ENCODE measurements around the gene FERMT1. TPM values are rescaled to one million over a fixed set of nuclear protein-coding genes. Genes with fewer than 3 reads are reported as not detected.

The FERMT1 gene
- total and polyA plus RNA-seq, 2 of the 4 experiments (the other 2 are of a cell fraction) = 1.8 to 2.3 TPM

GRCh38 chr20:6086868-6087267 lies 36.0 kb downstream of the FERMT1 start:
- no peak for ATAC-seq (ENCODE audit: low read depth)
- Histone ChIP-seq H3K27ac (ENCODE audit: insufficient read depth, low read length) (no peak overlapping the region), H2AK9ac (replicated peaks; ENCODE audit: low read depth, low read length, poor library complexity) (no peak overlapping the region), H3K9me3 (ENCODE audit: control insufficient read depth, insufficient read depth, low read length) (no peaks in the 10 kb centered on the region), H3K9ac (ENCODE audit: low read depth, low read length) (no peak overlapping the region), H2AK5ac (ENCODE audit: low read depth, low read length) (no peak overlapping the region), H2BK5ac (ENCODE audit: low read depth, low read length, poor library complexity, severe bottlenecking) (no peak overlapping the region), H3K4ac (ENCODE audit: low read depth, low read length) (no peak overlapping the region), H3K56ac (ENCODE audit: extremely low read depth, insufficient read depth, low read length) (no peak overlapping the region), H2BK15ac (ENCODE audit: low read depth, low read length) (no peak overlapping the region), H3K14ac (replicated peaks; ENCODE audit: low read depth, low read length) (no peak overlapping the region), H3K27me3 (ENCODE audit: control insufficient read depth, insufficient read depth, low read length) (no peaks in the 10 kb centered on the region), H3K4me1 (ENCODE audit: control insufficient read depth, insufficient read depth, low read length) (no peaks in the 10 kb centered on the region), H4K91ac (ENCODE audit: insufficient read depth, low read depth, low read length) (no peak overlapping the region), H3K4me2 (ENCODE audit: low read depth, low read length) (no peak overlapping the region), H3K23ac (ENCODE audit: low read depth, low read length) (no peak overlapping the region), H3K9me1 (ENCODE audit: insufficient read depth, low read length) (no peaks in the 10 kb centered on the region), H3K36me3 (ENCODE audit: control insufficient read depth, insufficient read depth, low read length) (no peaks in the 10 kb centered on the region), H2AFZ (replicated peaks; ENCODE audit: low read length, poor library complexity) (no peak overlapping the region), H2BK20ac (ENCODE audit: low read depth, low read length) (no peak overlapping the region), H4K5ac (ENCODE audit: low read depth, low read length) (no peak overlapping the region), H3K18ac (ENCODE audit: low read depth, low read length) (no peak overlapping the region), H3K4me3 (ENCODE audit: insufficient read depth, low read depth, low read length) (no peak overlapping the region), H4K20me1 (ENCODE audit: insufficient read depth, low read length) (no peaks in the 10 kb centered on the region), H3K79me1 (ENCODE audit: low read depth in 1 of 2, low read length in 2 of 2) (no peaks in the 10 kb centered on the region), H2BK120ac (ENCODE audit: low read depth, low read length) (no peak overlapping the region), H4K8ac (ENCODE audit: low read depth in 2 of 2, low read length in 2 of 2) (no peak overlapping the region)
- BruUV-seq (replicated peaks) = no TSS peak
- POLR2A ChIA-PET (ENCODE audit: unreplicated experiment) = no interaction called here
- no peak for DNase-seq
- CTCF ChIA-PET = no interaction called here
- intact Hi-C loops (cut with micrococcal nuclease) = no loop called here
- in situ Hi-C loops (cut with MboI; ENCODE audit: low sequenced_read_pairs) = no loop called here
- WGBS, 2 experiments (ENCODE audit: extremely low coverage in 2 of 2, insufficient read length in 1 of 2) = no CpG with 5 or more reads among the region's 2 CpGs
- TF ChIP-seq POLR2A (IDR thresholded peaks at IDR 0.05; ENCODE audit: low read depth, low read length) (no peak), RFX5 (IDR thresholded peaks at IDR 0.05; ENCODE audit: low read depth, low read length) (no peak), MAZ (IDR thresholded peaks at IDR 0.05; ENCODE audit: borderline replicate concordance, low read depth, low read length) (no peak), BHLHE40 (IDR thresholded peaks at IDR 0.05; ENCODE audit: low read depth, low read length) (no peak), RAD21 (IDR thresholded peaks at IDR 0.05; ENCODE audit: low read length) (no peak), RCOR1 (IDR thresholded peaks at IDR 0.05; ENCODE audit: insufficient replicate concordance, low read length) (no peak), MAFK (IDR thresholded peaks at IDR 0.05; ENCODE audit: low read depth, low read length) (no peak), SMC3 (IDR thresholded peaks at IDR 0.05; ENCODE audit: low read depth, low read length) (no peak), CTCF (conservative IDR thresholded peaks at IDR 0.05; ENCODE audit: low read depth, low read length) (no peak), NFE2L2 (IDR thresholded peaks at IDR 0.05; ENCODE audit: low read depth, low read length) (no peak), MXI1 (IDR thresholded peaks at IDR 0.05; ENCODE audit: borderline replicate concordance, low read depth, low read length) (no peak), FOS (IDR thresholded peaks at IDR 0.05; ENCODE audit: low read depth, low read length) (no peak), CEBPB (IDR thresholded peaks at IDR 0.05; ENCODE audit: low read depth, low read length) (no peak)
- TF ChIP-seq, protein P1, sequence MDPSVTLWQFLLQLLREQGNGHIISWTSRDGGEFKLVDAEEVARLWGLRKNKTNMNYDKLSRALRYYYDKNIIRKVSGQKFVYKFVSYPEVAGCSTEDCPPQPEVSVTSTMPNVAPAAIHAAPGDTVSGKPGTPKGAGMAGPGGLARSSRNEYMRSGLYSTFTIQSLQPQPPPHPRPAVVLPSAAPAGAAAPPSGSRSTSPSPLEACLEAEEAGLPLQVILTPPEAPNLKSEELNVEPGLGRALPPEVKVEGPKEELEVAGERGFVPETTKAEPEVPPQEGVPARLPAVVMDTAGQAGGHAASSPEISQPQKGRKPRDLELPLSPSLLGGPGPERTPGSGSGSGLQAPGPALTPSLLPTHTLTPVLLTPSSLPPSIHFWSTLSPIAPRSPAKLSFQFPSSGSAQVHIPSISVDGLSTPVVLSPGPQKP (IDR thresholded peaks at IDR 0.05; ENCODE audit: borderline replicate concordance, low read depth, low read length) = no peak
- TF ChIP-seq, protein P2, sequence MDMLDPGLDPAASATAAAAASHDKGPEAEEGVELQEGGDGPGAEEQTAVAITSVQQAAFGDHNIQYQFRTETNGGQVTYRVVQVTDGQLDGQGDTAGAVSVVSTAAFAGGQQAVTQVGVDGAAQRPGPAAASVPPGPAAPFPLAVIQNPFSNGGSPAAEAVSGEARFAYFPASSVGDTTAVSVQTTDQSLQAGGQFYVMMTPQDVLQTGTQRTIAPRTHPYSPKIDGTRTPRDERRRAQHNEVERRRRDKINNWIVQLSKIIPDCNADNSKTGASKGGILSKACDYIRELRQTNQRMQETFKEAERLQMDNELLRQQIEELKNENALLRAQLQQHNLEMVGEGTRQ (IDR thresholded peaks at IDR 0.05; ENCODE audit: low read depth, low read length) = no peak
- dilution Hi-C loops (cut with HindIII; ENCODE audit: low sequenced_read_pairs, unreplicated experiment) = no loop called here
